DMS153 treated with DMSO at 0.1 percent for 48 hours (cell line): ENCODE results near the gene CDC40.
A peak's percentile ranks its signal among the peaks of the same experiment; 100 is the strongest.

Experiments used
- DNase-seq: peaks from one replicate; lab custom pipeline; 2025; ENCODE audit not compliant: unreplicated experiment; lab: John Stamatoyannopoulos, UW

Gene CDC40

GRCh38 chr6:110180228-110181008 lies at the start of gene CDC40:
TSS of gene CDC40 (plus strand) at chr6:110180427. CDS start at chr6:110180445, 18 bp downstream.
- DNase-seq = no peak

- no peak for DNase-seq
Measured at GRCh38 chr6:110137924-110138887, 42.0 kb upstream of the CDC40 start.

GRCh38 chr6:110139052-110139451 lies 41.2 kb upstream of the CDC40 start:
- DNase-seq = no peak

- no peak for DNase-seq
Measured at GRCh38 chr6:110140650-110141049, 39.6 kb upstream of the CDC40 start.

GRCh38 chr6:110147870-110148269 lies 32.4 kb upstream of the CDC40 start:
- DNase-seq = no peak

- DNase-seq = no peak
Measured at GRCh38 chr6:110158479-110158878, 21.7 kb upstream of the CDC40 start.

GRCh38 chr6:110170081-110170480 lies 10.1 kb upstream of the CDC40 start:
- no peak for DNase-seq

GRCh38 chr6:110173506-110174132 lies 6.6 kb upstream of the CDC40 start:
- no peak for DNase-seq

GRCh38 chr6:110178626-110179405 lies 1.4 kb upstream of the CDC40 start:
- DNase-seq = peak; percentile 51

- DNase-seq = peak; percentile 97
Measured at GRCh38 chr6:110179406-110180227, 610 bp upstream of the CDC40 start, which contains the start of gene WASF1. TSS of gene WASF1 (minus strand) at chr6:110179670. CDS start at chr6:110127601, 52,069 bp downstream.

- DNase-seq = no peak
Measured at GRCh38 chr6:110181131-110182030, 1.2 kb downstream of the CDC40 start.

- no peak for DNase-seq
Measured at GRCh38 chr6:110183292-110183885, 3.2 kb downstream of the CDC40 start.

GRCh38 chr6:110185879-110186278 lies 5.7 kb downstream of the CDC40 start:
- DNase-seq = no peak

- no peak for DNase-seq
Measured at GRCh38 chr6:110188791-110189190, 8.6 kb downstream of the CDC40 start.

- no peak for DNase-seq
Measured at GRCh38 chr6:110190726-110191125, 10.5 kb downstream of the CDC40 start.

GRCh38 chr6:110191477-110191876 lies 11.2 kb downstream of the CDC40 start:
- no peak for DNase-seq

GRCh38 chr6:110195639-110196038 lies 15.4 kb downstream of the CDC40 start:
- no peak for DNase-seq

GRCh38 chr6:110196874-110197273 lies 16.6 kb downstream of the CDC40 start:
- DNase-seq = no peak
